ENCODE measurements around the gene VPREB3.

GRCh38 chr22:23803001-23803819, 49.0 kb upstream of the VPREB3 start:
- no peak for TF ChIP-seq POLR2A (IDR thresholded peaks at IDR 0.05)
- TF ChIP-seq CTCF (IDR thresholded peaks at IDR 0.05), result no peak
